ENCODE measurements around the gene BRD7. TPM values are rescaled to one million over a fixed set of nuclear protein-coding genes. Genes with fewer than 3 reads are reported as not detected.

The BRD7 gene
- total and polyA plus RNA-seq, 2 of the 13 experiments (the other 11 are each of a cell fraction or from before 2014, with no cell fraction given): 82.3 to 149 TPM

GRCh38 chr16:50303605-50304466 lies 65.0 kb downstream of the BRD7 start (continued):
- no peak for TF ChIP-seq ISX (CRISPR knock-in tag; conservative IDR thresholded peaks at IDR 0.05)
- TF ChIP-seq ZSCAN5A (CRISPR knock-in tag; IDR thresholded peaks at IDR 0.05; ENCODE audit: borderline replicate concordance): no peak
- TF ChIP-seq TRIM22 (IDR thresholded peaks at IDR 0.05): no peak
- no peak for TF ChIP-seq MAZ (IDR thresholded peaks at IDR 0.05; ENCODE audit: borderline replicate concordance, low read depth, low read length)
- TF ChIP-seq MAZ (CRISPR knock-in tag; IDR thresholded peaks at IDR 0.05; ENCODE audit: low read depth): peak; percentile 20
- no peak for TF ChIP-seq ZNF207 (IDR thresholded peaks at IDR 0.05; ENCODE audit: borderline replicate concordance)
- peak; percentile 55; the same call in 1 of the 2 replicates for TF ChIP-seq THRA (CRISPR knock-in tag; IDR thresholded peaks at IDR 0.05; ENCODE audit: borderline replicate concordance)
- peak; percentile 39; the same call in 1 of the 2 replicates for TF ChIP-seq BCL6 (CRISPR knock-in tag; IDR thresholded peaks at IDR 0.05)
- peak; percentile 62 for TF ChIP-seq ZFP91 (CRISPR knock-in tag; IDR thresholded peaks at IDR 0.05; ENCODE audit: borderline replicate concordance)
- no peak for TF ChIP-seq ZNF124 (CRISPR knock-in tag; IDR thresholded peaks at IDR 0.05)

Measured in HepG2 (cell line).